Measurements from ENCODE around the gene CTU1.

The CTU1 gene

DNA sequence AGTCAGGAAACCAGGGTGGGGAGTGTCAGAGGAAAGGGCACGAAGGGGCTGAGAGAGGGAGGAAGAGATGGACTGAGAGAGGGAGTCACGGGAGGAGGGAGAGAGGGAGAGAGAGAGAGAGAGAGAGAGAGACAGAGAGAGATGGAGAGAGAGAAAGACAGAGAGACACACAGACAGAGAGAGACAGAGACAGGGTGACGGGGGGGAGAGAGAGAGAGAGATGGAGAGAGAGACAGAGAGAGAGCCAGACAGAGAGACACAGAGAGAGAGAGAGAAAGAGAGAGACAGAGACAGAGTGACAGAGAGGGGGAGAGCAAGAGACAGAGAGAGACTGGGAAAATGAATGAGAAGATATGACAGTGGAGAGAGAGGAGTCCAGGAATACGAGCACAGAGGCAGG, 25.0 kb downstream of the CTU1 start:
- Mint-ChIP-seq H3K36me3 (ENCODE audit: low read depth) (no peaks in the 10 kb centered on the region), H3K4me1 (peaks cover 23% of the 10 kb centered on the region), H3K9me3 (no peaks in the 10 kb centered on the region), H3K4me3 (no peak overlapping the region), H3K27ac (no peak overlapping the region), H3K27me3 (ENCODE audit: low read depth, poor library complexity) (peaks cover 22% of the 10 kb centered on the region)
- DNase-seq: no peak
- TF ChIP-seq CTCF (IDR thresholded peaks at IDR 0.05): no peak

- Mint-ChIP-seq H3K36me3 (ENCODE audit: low read depth) (no peaks in the 10 kb centered on the region), H3K4me3 (no peak within 1 kb of the TSS), H3K27ac (no peak within 1 kb of the TSS), H3K27me3 (ENCODE audit: low read depth, poor library complexity) (peaks cover 22% of the 10 kb centered on the region), H3K4me1 (peaks cover 23% of the 10 kb centered on the region), H3K9me3 (no peaks in the 10 kb centered on the region)
- DNase-seq: no peak
- no peak for TF ChIP-seq CTCF (IDR thresholded peaks at IDR 0.05)
Measured at GRCh38 chr19:51082611-51083010, 25.6 kb downstream of the CTU1 start, which contains the start of gene KLK14. KLK14 (minus strand) TSS chr19:51082887; CDS start chr19:51082614, 273 bp downstream.

DNA sequence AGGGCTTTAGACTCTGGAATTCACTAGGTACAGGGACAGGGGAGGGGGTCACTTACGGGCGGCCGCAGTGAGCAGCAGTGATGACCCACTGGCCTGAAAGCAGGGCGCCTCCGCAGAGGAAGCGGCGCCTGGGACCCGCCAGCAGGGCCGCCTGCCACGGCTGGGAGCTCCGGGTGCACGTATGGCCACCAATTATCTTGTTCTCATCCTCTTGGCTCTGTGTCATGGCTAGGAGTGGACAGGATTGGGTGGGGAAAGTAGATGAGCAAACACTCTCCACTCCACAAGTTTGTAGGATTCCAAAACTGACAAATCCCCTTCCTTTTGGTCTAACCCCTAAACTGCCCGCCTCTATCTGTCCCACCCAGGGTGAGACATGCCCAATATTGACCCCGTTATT, 26.7 kb downstream of the CTU1 start:
- H3K4me3 Mint-ChIP-seq: no peak overlapping the region
- H3K27me3 Mint-ChIP-seq (ENCODE audit: low read depth, poor library complexity): peaks cover 12% of the 10 kb centered on the region
- no peaks in the 10 kb centered on the region for H3K36me3 Mint-ChIP-seq (ENCODE audit: low read depth)
- H3K4me1 Mint-ChIP-seq: peaks cover 16% of the 10 kb centered on the region
- no peak overlapping the region for H3K27ac Mint-ChIP-seq
- H3K9me3 Mint-ChIP-seq: no peaks in the 10 kb centered on the region
- DNase-seq: no peak
- TF ChIP-seq CTCF (IDR thresholded peaks at IDR 0.05): no peak

DNA sequence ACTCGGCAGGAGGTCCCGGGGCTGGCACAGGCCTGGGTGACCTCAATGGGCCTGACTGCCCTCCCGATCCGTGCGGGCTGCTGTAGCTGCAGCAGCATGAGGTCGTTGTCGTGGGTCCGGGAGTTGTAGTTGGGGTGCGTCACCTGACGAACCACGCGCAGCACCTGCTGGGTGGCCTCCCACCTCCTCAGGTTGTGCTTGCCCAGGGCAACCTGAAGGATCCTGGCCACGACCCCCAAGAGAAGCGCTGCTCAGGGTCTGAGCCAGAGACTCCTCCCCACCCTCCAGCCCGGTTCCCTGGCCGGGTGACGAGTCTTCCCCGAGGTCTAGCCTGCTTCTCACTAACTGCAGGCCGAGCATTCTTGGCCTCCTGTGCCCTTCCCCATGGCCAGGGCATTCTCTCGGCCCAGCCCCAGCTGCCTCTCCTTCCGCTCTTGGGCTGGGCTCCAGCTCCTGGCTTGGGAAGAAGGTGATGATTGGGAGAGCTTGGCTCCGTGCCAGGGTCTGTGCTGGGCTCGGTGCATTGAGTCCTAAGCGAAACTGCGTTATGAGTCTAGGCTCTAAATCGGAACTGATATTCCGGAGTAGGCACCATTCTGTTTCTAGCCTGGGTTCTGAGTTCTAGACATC, 28.6 kb downstream of the CTU1 start:
- no peaks in the 10 kb centered on the region for H3K9me3 Mint-ChIP-seq
- no peaks in the 10 kb centered on the region for H3K36me3 Mint-ChIP-seq (ENCODE audit: low read depth)
- H3K4me1 Mint-ChIP-seq: peaks cover 16% of the 10 kb centered on the region
- peaks cover 15% of the 10 kb centered on the region for H3K27me3 Mint-ChIP-seq (ENCODE audit: low read depth, poor library complexity)
- no peak overlapping the region for H3K27ac Mint-ChIP-seq
- no peak for TF ChIP-seq CTCF (IDR thresholded peaks at IDR 0.05)
- no peak for DNase-seq
- no peak overlapping the region for H3K4me3 Mint-ChIP-seq

GRCh38 chr19:51078731-51079130, 29.5 kb downstream of the CTU1 start:
- H3K27me3 Mint-ChIP-seq (ENCODE audit: low read depth, poor library complexity): peaks cover 15% of the 10 kb centered on the region
- H3K4me3 Mint-ChIP-seq: no peak overlapping the region
- H3K27ac Mint-ChIP-seq: no peak overlapping the region
- no peaks in the 10 kb centered on the region for H3K36me3 Mint-ChIP-seq (ENCODE audit: low read depth)
- peaks cover 16% of the 10 kb centered on the region for H3K4me1 Mint-ChIP-seq
- TF ChIP-seq CTCF (IDR thresholded peaks at IDR 0.05): no peak
- no peak for DNase-seq
- H3K9me3 Mint-ChIP-seq: peaks cover 8% of the 10 kb centered on the region

GRCh38 chr19:51078104-51078503, 30.1 kb downstream of the CTU1 start:
- Mint-ChIP-seq H3K4me1 (peaks cover 11% of the 10 kb centered on the region), H3K36me3 (ENCODE audit: low read depth) (no peaks in the 10 kb centered on the region), H3K27me3 (ENCODE audit: low read depth, poor library complexity) (peaks cover 13% of the 10 kb centered on the region), H3K9me3 (peaks cover 14% of the 10 kb centered on the region), H3K4me3 (no peak overlapping the region), H3K27ac (no peak overlapping the region)
- no peak for DNase-seq
- no peak for TF ChIP-seq CTCF (IDR thresholded peaks at IDR 0.05)
